Measurements from ENCODE around the gene PDAP1.

DNA sequence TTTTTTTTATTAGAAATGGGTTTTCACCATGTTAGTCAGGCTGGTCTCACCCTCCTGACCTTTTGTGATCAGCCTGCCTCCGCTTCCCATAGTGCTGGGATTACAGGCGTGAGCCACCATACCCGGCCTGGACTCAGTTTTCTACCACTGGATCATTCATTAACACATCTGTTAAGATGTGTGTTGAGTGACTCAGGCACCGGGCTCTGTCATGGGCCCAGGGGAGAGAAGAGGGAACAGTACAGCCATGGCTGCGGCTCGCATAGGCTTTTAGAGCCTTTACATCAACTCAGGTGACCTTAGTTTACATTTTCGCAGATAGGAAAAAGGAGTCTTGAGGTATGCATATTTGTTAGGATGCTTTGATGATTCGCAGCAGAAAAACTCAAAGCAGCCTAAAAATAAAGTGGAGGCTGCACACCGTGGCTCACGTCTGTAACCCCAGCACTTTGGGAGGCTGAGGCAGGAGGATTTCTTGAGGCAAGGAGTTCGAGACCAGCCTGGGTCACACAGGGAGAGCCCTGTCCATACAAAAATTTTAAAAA lies 36.9 kb downstream of the PDAP1 start:
- no peak for TF ChIP-seq CTCF (IDR thresholded peaks at IDR 0.05)
- no peak for TF ChIP-seq POLR2A (IDR thresholded peaks at IDR 0.05)
- no peak for TF ChIP-seq EP300 (IDR thresholded peaks at IDR 0.05)
